Endothelial cell (in vitro differentiated cells): Measurements from ENCODE around the gene NXF1. TPM values are rescaled to one million over a fixed set of nuclear protein-coding genes. Genes with fewer than 3 reads are reported as not detected.

Experiments used
- DNase-seq: peaks from one replicate; pipeline ENCODE4 v3.0.0; 2021; ENCODE audit warnings: low spot score
- H3K27ac Mint-ChIP-seq: one replicate; pipeline ENCODE4 v1.8.0; 2021; ENCODE audit warnings: mixed read lengths, inconsistent platforms; ENCODE audit not compliant: unreplicated experiment
- H3K27me3 Mint-ChIP-seq: one replicate; pipeline ENCODE4 v1.8.0; 2021; ENCODE audit warnings: mild to moderate bottlenecking, moderate library complexity, mixed read lengths, inconsistent platforms; ENCODE audit not compliant: unreplicated experiment
- H3K36me3 Mint-ChIP-seq: one replicate; pipeline ENCODE4 v1.8.0; 2021; ENCODE audit warnings: mild to moderate bottlenecking, low read depth, mixed read lengths, inconsistent platforms; ENCODE audit not compliant: unreplicated experiment
- H3K4me1 Mint-ChIP-seq: one replicate; pipeline ENCODE4 v1.8.0; 2021; ENCODE audit warnings: mild to moderate bottlenecking, mixed read lengths, inconsistent platforms; ENCODE audit not compliant: unreplicated experiment
- H3K4me3 Mint-ChIP-seq: one replicate; pipeline ENCODE4 v1.8.0; 2021; ENCODE audit warnings: mild to moderate bottlenecking, mixed read lengths, inconsistent platforms; ENCODE audit not compliant: unreplicated experiment
- H3K9me3 Mint-ChIP-seq: one replicate; pipeline ENCODE4 v1.8.0; 2021; ENCODE audit warnings: mixed read lengths, inconsistent platforms; ENCODE audit not compliant: unreplicated experiment
- CTCF ChIP-seq: fragments of 200-600 bp; sonication (generic); IDR thresholded peaks from one replicate; pipeline ENCODE4 v1.5.0; 2021; ENCODE audit warnings: antibody characterized with exemption; ENCODE audit not compliant: unreplicated experiment
- total RNA-seq: library from RNA; stranded (reverse); fragmentation: NEBNext Ultra II Directional; extraction: Animal tissue kit (Norgen Biotek cat#: 25700); gene quantifications from one replicate; pipeline ENCODE4 v1.2.1, GENCODE V29; 2021; ENCODE audit not compliant: unreplicated experiment

NXF1 gene
- total RNA-seq, 1 donor from 2014 or later = 50.8 TPM

GRCh38 chr11:62786318-62787004 lies 18.8 kb downstream of the NXF1 start:
- Mint-ChIP-seq H3K4me3 (peak overlapping the region; percentile 83), H3K36me3 (peaks cover 24% of the 10 kb centered on the region), H3K27ac (peak overlapping the region; percentile 24), H3K9me3 (no peaks in the 10 kb centered on the region), H3K4me1 (peaks cover 16% of the 10 kb centered on the region), H3K27me3 (peaks cover 5% of the 10 kb centered on the region)
- peak; percentile 99 for TF ChIP-seq CTCF
- peak; percentile 95 for DNase-seq

- DNase-seq = no peak
- peaks cover 3% of the 10 kb centered on the region for H3K27me3 Mint-ChIP-seq
- TF ChIP-seq CTCF = no peak
- peaks cover 4% of the 10 kb centered on the region for H3K4me1 Mint-ChIP-seq
- peaks cover 8% of the 10 kb centered on the region for H3K36me3 Mint-ChIP-seq
- peak overlapping the region; percentile 68 for H3K4me3 Mint-ChIP-seq
- no peaks in the 10 kb centered on the region for H3K9me3 Mint-ChIP-seq
- H3K27ac Mint-ChIP-seq = peak overlapping the region; percentile 31
Observed at GRCh38 chr11:62782753-62783152, 22.5 kb downstream of the NXF1 start.

GRCh38 chr11:62778441-62778840 lies 26.8 kb downstream of the NXF1 start:
- Mint-ChIP-seq H3K27me3 (peaks cover 3% of the 10 kb centered on the region), H3K4me3 (peak overlapping the region; percentile 21), H3K9me3 (no peaks in the 10 kb centered on the region), H3K4me1 (no peaks in the 10 kb centered on the region), H3K36me3 (peaks cover 26% of the 10 kb centered on the region), H3K27ac (no peak overlapping the region)
- TF ChIP-seq CTCF = no peak
- no peak for DNase-seq

GRCh38 chr11:62777389-62777788 lies 27.9 kb downstream of the NXF1 start:
- Mint-ChIP-seq H3K27ac (no peak overlapping the region), H3K27me3 (peaks cover 3% of the 10 kb centered on the region), H3K9me3 (no peaks in the 10 kb centered on the region), H3K4me1 (no peaks in the 10 kb centered on the region), H3K4me3 (peak overlapping the region; percentile 26), H3K36me3 (peaks cover 18% of the 10 kb centered on the region)
- no peak for DNase-seq
- no peak for TF ChIP-seq CTCF

- H3K36me3 Mint-ChIP-seq = peaks cover 22% of the 10 kb centered on the region
- TF ChIP-seq CTCF = no peak
Observed at GRCh38 chr11:62775646-62776045, 29.6 kb downstream of the NXF1 start.

More at GRCh38 chr11:62775646-62776045, 29.6 kb downstream of the NXF1 start:
- Mint-ChIP-seq H3K9me3 (no peaks in the 10 kb centered on the region), H3K4me1 (peaks cover 4% of the 10 kb centered on the region), H3K4me3 (no peak overlapping the region), H3K27me3 (peaks cover 9% of the 10 kb centered on the region), H3K27ac (no peak overlapping the region)
- no peak for DNase-seq
